Measurements from ENCODE around the gene SPOCK1.
"Not testable (repeated sequence)": the region's sequence is repeated elsewhere in the genome, so short reads cannot be mapped to it uniquely, and the experiment has no call there.

The SPOCK1 gene

DNA sequence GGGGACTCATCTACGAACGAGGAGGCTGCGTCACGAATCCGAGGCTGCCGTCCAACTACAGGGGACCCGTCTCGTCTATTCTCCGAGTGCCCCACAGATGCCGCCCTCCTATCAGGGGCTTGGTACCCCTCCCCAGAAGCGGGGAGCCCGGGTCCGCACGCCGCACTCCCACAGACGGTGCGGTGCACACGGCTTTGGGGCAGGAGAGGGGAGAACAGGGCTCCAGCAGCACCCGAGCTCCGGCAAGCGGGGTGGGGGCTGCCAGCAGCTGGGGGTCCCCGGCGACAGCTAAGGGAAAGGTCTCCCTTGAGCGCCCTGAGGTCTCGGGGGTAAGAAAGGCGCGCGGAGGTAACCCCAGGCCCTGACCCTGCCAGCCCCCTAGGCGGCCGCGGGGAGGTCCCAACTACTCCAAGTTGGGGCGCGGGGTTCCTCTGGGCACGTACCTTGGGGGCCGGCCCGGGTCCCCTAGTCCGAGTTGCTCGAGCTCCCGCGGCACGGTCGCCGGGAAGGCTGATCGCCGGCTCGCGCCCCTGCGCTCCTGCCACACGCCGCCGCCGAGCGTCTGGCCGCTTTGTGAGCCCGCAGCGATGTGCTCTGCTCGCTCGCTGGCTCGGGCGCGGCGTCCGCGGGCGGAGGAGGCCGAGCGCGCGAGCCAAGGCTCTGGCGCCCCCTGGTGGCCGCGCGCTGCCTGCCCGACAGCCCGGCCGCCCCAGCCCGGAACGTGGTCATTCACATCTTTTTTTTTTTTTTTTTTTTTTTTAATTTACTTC is at the start of gene SPOCK1:
Gene SPOCK1 (minus strand): TSS at position 591 of the 770 bp plus-strand sequence.
- no peaks in the 10 kb centered on the region for H3K4me1 ChIP-seq (ENCODE audit: insufficient read depth, low read length)
- H3K27me3 ChIP-seq (ENCODE audit: insufficient read depth, low read length), result peaks cover 43% of the 10 kb centered on the region
- no peaks in the 10 kb centered on the region for H3K36me3 ChIP-seq (ENCODE audit: insufficient read depth, low read depth, low read length)
- H3K9ac ChIP-seq (ENCODE audit: low read depth, low read length), result no peak within 1 kb of the TSS; the same call in none of the 2 replicates
- H3K9me3 ChIP-seq (ENCODE audit: insufficient read depth, low read depth, low read length), result no peaks in the 10 kb centered on the region
- H3K27ac ChIP-seq (ENCODE audit: low read length), result no peak within 1 kb of the TSS
- peak within 1 kb of the TSS; percentile 77 for H3K4me3 ChIP-seq (ENCODE audit: low read length)

GRCh38 chr5:137545956-137546355 is 46.8 kb upstream of the SPOCK1 start:
- Histone ChIP-seq H3K27me3 (ENCODE audit: insufficient read depth, low read length) (no peaks in the 10 kb centered on the region), H3K4me1 (ENCODE audit: insufficient read depth, low read length) (no peaks in the 10 kb centered on the region), H3K9me3 (ENCODE audit: insufficient read depth, low read depth, low read length) (no peaks in the 10 kb centered on the region), H3K36me3 (ENCODE audit: insufficient read depth, low read depth, low read length) (no peaks in the 10 kb centered on the region), H3K4me3 (ENCODE audit: low read length) (no peak overlapping the region), H3K9ac (ENCODE audit: low read depth, low read length) (no peak overlapping the region), H3K27ac (ENCODE audit: low read length) (no peak overlapping the region)

DNA sequence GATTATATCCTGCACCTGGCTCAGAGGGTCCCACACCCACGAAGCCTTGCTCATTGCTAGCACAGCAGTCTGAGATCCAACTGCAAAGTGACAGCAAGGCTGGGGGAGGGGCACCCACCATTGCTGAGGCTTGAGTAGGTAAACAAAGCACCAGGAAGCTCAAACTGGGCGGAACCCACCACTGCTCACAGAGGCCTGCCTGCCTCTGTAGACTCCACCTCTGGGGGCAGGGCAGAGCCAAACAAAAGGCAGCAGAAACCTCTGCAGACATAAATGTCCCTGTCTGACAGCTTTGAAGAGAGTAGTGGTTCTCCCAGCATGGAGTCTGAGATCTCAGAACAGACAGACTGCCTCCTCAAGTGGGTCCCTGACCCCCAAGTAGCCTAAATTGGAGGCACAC is 36.3 kb upstream of the SPOCK1 start:
- not testable (repeated sequence) for H3K27ac ChIP-seq (ENCODE audit: low read length); H3K27me3 ChIP-seq (ENCODE audit: insufficient read depth, low read length); H3K9ac ChIP-seq (ENCODE audit: low read depth, low read length); H3K36me3 ChIP-seq (ENCODE audit: insufficient read depth, low read depth, low read length); H3K4me3 ChIP-seq (ENCODE audit: low read length); H3K4me1 ChIP-seq (ENCODE audit: insufficient read depth, low read length)
- peaks cover 23% of the 10 kb centered on the region for H3K9me3 ChIP-seq (ENCODE audit: insufficient read depth, low read depth, low read length)

- peaks cover 23% of the 10 kb centered on the region for H3K9me3 ChIP-seq (ENCODE audit: insufficient read depth, low read depth, low read length)
- H3K27me3 ChIP-seq (ENCODE audit: insufficient read depth, low read length), result no peaks in the 10 kb centered on the region
- H3K4me3 ChIP-seq (ENCODE audit: low read length), result no peak overlapping the region
- H3K4me1 ChIP-seq (ENCODE audit: insufficient read depth, low read length), result no peaks in the 10 kb centered on the region
- H3K27ac ChIP-seq (ENCODE audit: low read length), result no peak overlapping the region
- H3K36me3 ChIP-seq (ENCODE audit: insufficient read depth, low read depth, low read length), result no peaks in the 10 kb centered on the region
- no peak overlapping the region for H3K9ac ChIP-seq (ENCODE audit: low read depth, low read length)
Measured at GRCh38 chr5:137533963-137534362, 34.8 kb upstream of the SPOCK1 start.

DNA sequence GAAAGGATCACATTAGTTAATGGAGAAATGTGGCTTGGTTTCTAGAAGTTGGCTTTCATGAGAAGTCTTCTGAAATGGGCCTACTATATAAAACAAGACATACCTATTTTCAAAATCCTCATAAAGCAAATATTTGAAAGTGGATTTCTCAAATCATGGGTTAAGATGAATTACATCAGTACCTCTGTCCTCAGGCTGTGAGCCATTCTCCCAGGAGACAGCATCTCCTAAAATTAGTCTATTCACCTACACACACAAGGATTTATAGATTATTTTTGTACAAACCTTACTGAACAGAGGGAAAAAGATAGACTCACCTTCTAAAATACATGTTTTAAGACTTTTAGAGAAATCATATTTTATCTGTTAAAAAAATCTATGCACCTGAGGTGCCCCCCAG is 32.1 kb upstream of the SPOCK1 start:
- Histone ChIP-seq H3K27me3 (ENCODE audit: insufficient read depth, low read length) (no peaks in the 10 kb centered on the region), H3K36me3 (ENCODE audit: insufficient read depth, low read depth, low read length) (no peaks in the 10 kb centered on the region), H3K4me1 (ENCODE audit: insufficient read depth, low read length) (no peaks in the 10 kb centered on the region), H3K4me3 (ENCODE audit: low read length) (no peak overlapping the region), H3K27ac (ENCODE audit: low read length) (no peak overlapping the region), H3K9ac (ENCODE audit: low read depth, low read length) (no peak overlapping the region), H3K9me3 (ENCODE audit: insufficient read depth, low read depth, low read length) (peaks cover 21% of the 10 kb centered on the region)

GRCh38 chr5:137521246-137521645 is 22.1 kb upstream of the SPOCK1 start:
- Histone ChIP-seq H3K27ac (ENCODE audit: low read length) (no peak overlapping the region), H3K9ac (ENCODE audit: low read depth, low read length) (no peak overlapping the region)

GRCh38 chr5:137516961-137517360 is 17.8 kb upstream of the SPOCK1 start:
- Histone ChIP-seq H3K36me3 (ENCODE audit: insufficient read depth, low read depth, low read length) (no peaks in the 10 kb centered on the region), H3K9me3 (ENCODE audit: insufficient read depth, low read depth, low read length) (no peaks in the 10 kb centered on the region; the same call in 1 of the 2 replicates), H3K4me1 (ENCODE audit: insufficient read depth, low read length) (no peaks in the 10 kb centered on the region), H3K27me3 (ENCODE audit: insufficient read depth, low read length) (no peaks in the 10 kb centered on the region; the same call in 1 of the 2 replicates), H3K27ac (ENCODE audit: low read length) (no peak overlapping the region), H3K4me3 (ENCODE audit: low read length) (no peak overlapping the region), H3K9ac (ENCODE audit: low read depth, low read length) (no peak overlapping the region)

More at GRCh38 chr5:137521246-137521645, 22.1 kb upstream of the SPOCK1 start:
- no peak overlapping the region for H3K4me3 ChIP-seq (ENCODE audit: low read length)
- no peaks in the 10 kb centered on the region for H3K9me3 ChIP-seq (ENCODE audit: insufficient read depth, low read depth, low read length)
- no peaks in the 10 kb centered on the region for H3K36me3 ChIP-seq (ENCODE audit: insufficient read depth, low read depth, low read length)
- H3K27me3 ChIP-seq (ENCODE audit: insufficient read depth, low read length), result no peaks in the 10 kb centered on the region; the same call in 1 of the 2 replicates
- no peaks in the 10 kb centered on the region for H3K4me1 ChIP-seq (ENCODE audit: insufficient read depth, low read length)

GRCh38 chr5:137516251-137516797 is 17.2 kb upstream of the SPOCK1 start:
- Histone ChIP-seq H3K27ac (ENCODE audit: low read length) (no peak overlapping the region), H3K4me1 (ENCODE audit: insufficient read depth, low read length) (no peaks in the 10 kb centered on the region), H3K9me3 (ENCODE audit: insufficient read depth, low read depth, low read length) (no peaks in the 10 kb centered on the region; the same call in 1 of the 2 replicates), H3K9ac (ENCODE audit: low read depth, low read length) (no peak overlapping the region), H3K27me3 (ENCODE audit: insufficient read depth, low read length) (no peaks in the 10 kb centered on the region; the same call in 1 of the 2 replicates), H3K4me3 (ENCODE audit: low read length) (no peak overlapping the region), H3K36me3 (ENCODE audit: insufficient read depth, low read depth, low read length) (no peaks in the 10 kb centered on the region)

DNA sequence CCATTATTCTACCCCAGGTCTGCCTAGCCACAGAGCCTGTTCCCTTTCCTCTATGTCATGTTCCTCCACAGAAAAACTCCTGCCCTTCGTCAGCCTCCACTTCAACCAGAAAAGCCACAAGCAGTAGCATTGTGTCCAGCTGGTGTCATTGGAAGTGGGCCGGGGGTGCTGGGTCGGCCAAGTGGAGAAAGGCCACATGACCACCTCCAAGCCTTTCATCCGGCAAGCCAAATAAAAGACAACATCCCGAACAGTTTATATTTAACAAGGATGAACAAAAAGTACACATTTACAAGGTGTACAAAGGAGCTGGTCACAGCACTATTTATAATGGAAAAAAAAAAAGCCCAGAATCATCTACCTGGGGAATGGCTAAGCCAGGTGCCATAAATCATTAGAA is 16.1 kb upstream of the SPOCK1 start:
- no peaks in the 10 kb centered on the region; the same call in 1 of the 2 replicates for H3K27me3 ChIP-seq (ENCODE audit: insufficient read depth, low read length)

GRCh38 chr5:137510671-137511070 is 11.5 kb upstream of the SPOCK1 start:
- Histone ChIP-seq H3K9me3 (ENCODE audit: insufficient read depth, low read depth, low read length) (no peaks in the 10 kb centered on the region; the same call in 1 of the 2 replicates), H3K27me3 (ENCODE audit: insufficient read depth, low read length) (no peaks in the 10 kb centered on the region; the same call in 1 of the 2 replicates), H3K4me3 (ENCODE audit: low read length) (no peak overlapping the region), H3K36me3 (ENCODE audit: insufficient read depth, low read depth, low read length) (no peaks in the 10 kb centered on the region), H3K4me1 (ENCODE audit: insufficient read depth, low read length) (no peaks in the 10 kb centered on the region), H3K9ac (ENCODE audit: low read depth, low read length) (no peak overlapping the region), H3K27ac (ENCODE audit: low read length) (no peak overlapping the region)

More for the DNA sequence above, 16.1 kb upstream of the SPOCK1 start:
- Histone ChIP-seq H3K9ac (ENCODE audit: low read depth, low read length) (no peak overlapping the region), H3K9me3 (ENCODE audit: insufficient read depth, low read depth, low read length) (no peaks in the 10 kb centered on the region; the same call in 1 of the 2 replicates), H3K36me3 (ENCODE audit: insufficient read depth, low read depth, low read length) (no peaks in the 10 kb centered on the region), H3K4me3 (ENCODE audit: low read length) (no peak overlapping the region), H3K4me1 (ENCODE audit: insufficient read depth, low read length) (no peaks in the 10 kb centered on the region), H3K27ac (ENCODE audit: low read length) (no peak overlapping the region)

GRCh38 chr5:137507150-137507549 is 8.0 kb upstream of the SPOCK1 start:
- no peak overlapping the region for H3K4me3 ChIP-seq (ENCODE audit: low read length)
- no peak overlapping the region for H3K27ac ChIP-seq (ENCODE audit: low read length)
- no peaks in the 10 kb centered on the region for H3K9me3 ChIP-seq (ENCODE audit: insufficient read depth, low read depth, low read length)
- no peak overlapping the region for H3K9ac ChIP-seq (ENCODE audit: low read depth, low read length)
- H3K36me3 ChIP-seq (ENCODE audit: insufficient read depth, low read depth, low read length), result no peaks in the 10 kb centered on the region
- no peaks in the 10 kb centered on the region for H3K27me3 ChIP-seq (ENCODE audit: insufficient read depth, low read length)
- no peaks in the 10 kb centered on the region for H3K4me1 ChIP-seq (ENCODE audit: insufficient read depth, low read length)

- H3K4me3 ChIP-seq (ENCODE audit: low read length), result no peak overlapping the region
- no peaks in the 10 kb centered on the region for H3K9me3 ChIP-seq (ENCODE audit: insufficient read depth, low read depth, low read length)
- H3K9ac ChIP-seq (ENCODE audit: low read depth, low read length), result no peak overlapping the region
- H3K36me3 ChIP-seq (ENCODE audit: insufficient read depth, low read depth, low read length), result no peaks in the 10 kb centered on the region
- H3K4me1 ChIP-seq (ENCODE audit: insufficient read depth, low read length), result no peaks in the 10 kb centered on the region
- no peak overlapping the region for H3K27ac ChIP-seq (ENCODE audit: low read length)
- H3K27me3 ChIP-seq (ENCODE audit: insufficient read depth, low read length), result no peaks in the 10 kb centered on the region
Measured at GRCh38 chr5:137506296-137506695, 7.2 kb upstream of the SPOCK1 start.

Measured in iPS-20b (cell line).